Muscle of arm (tissue), 14 donors: Measurements from ENCODE around the gene BPIFA1. TPM values are rescaled to one million over a fixed set of nuclear protein-coding genes. Genes with fewer than 3 reads are reported as not detected.

Experiments
- DNase-seq: peaks from one replicate; pipeline ENCODE4 v3.0.0-alpha.2; 2013
- long read RNA-seq, 11 donors: transcript quantifications; one replicate each; lab custom pipeline, GENCODE V29; 2026
- polyA plus RNA-seq, 12 donors: library from polyadenylated mRNA; unstranded; fragments of 120-200 nt; gene quantifications; one replicate each; pipeline ENCODE4 v1.2.1, GENCODE V29; 2013; ENCODE audit not compliant: insufficient read length in 12 of 12

The BPIFA1 gene
- polyA plus RNA-seq: not detected
- long read RNA-seq, donor 1: 0 reads
- long read RNA-seq, donor 2: 0 reads
- long read RNA-seq, donor 3: 0 reads
- long read RNA-seq, donor 4: 0 reads
- long read RNA-seq, donor 5: 0 reads
- long read RNA-seq, donor 6: 0 reads
- long read RNA-seq, donor 7: 0 reads
- long read RNA-seq, donor 8: 0 reads
- long read RNA-seq, donor 9: 0 reads
- long read RNA-seq, donor 10: 0 reads
- long read RNA-seq, donor 11: 0 reads

- no peak for DNase-seq
These were observed at the start of gene BPIFA1 for GRCh38 chr20:33235696-33236095. Gene BPIFA1 (plus strand): TSS chr20:33235996. CDS start chr20:33237712, 1,716 bp downstream.

GRCh38 chr20:33187491-33187890 is 48.3 kb upstream of the BPIFA1 start:
- no peak for DNase-seq

GRCh38 chr20:33188421-33188820 is 47.4 kb upstream of the BPIFA1 start:
- DNase-seq: no peak

GRCh38 chr20:33191484-33191883 is 44.3 kb upstream of the BPIFA1 start:
- no peak for DNase-seq

- no peak for DNase-seq
These were observed 43.8 kb upstream of the BPIFA1 start for GRCh38 chr20:33191955-33192354.

GRCh38 chr20:33192912-33193501 is 42.8 kb upstream of the BPIFA1 start:
- no peak for DNase-seq

- no peak for DNase-seq
These were observed 36.8 kb upstream of the BPIFA1 start for GRCh38 chr20:33199026-33199425.

GRCh38 chr20:33202451-33202850 is 33.3 kb upstream of the BPIFA1 start:
- DNase-seq: no peak

GRCh38 chr20:33203444-33203843 is 32.4 kb upstream of the BPIFA1 start:
- DNase-seq: no peak

GRCh38 chr20:33209789-33210188 is 26.0 kb upstream of the BPIFA1 start:
- peak; percentile 80 for DNase-seq

- DNase-seq: no peak
These were observed 25.4 kb upstream of the BPIFA1 start for GRCh38 chr20:33210371-33210770.

- no peak for DNase-seq
These were observed 23.9 kb upstream of the BPIFA1 start for GRCh38 chr20:33211817-33212424.

GRCh38 chr20:33217052-33217451 is 18.7 kb upstream of the BPIFA1 start, which contains the start of gene BPIFA3:
Gene BPIFA3 (plus strand): TSS chr20:33217352. CDS start chr20:33217537, 185 bp downstream.
- no peak for DNase-seq

GRCh38 chr20:33224399-33224798 is 11.4 kb upstream of the BPIFA1 start:
- DNase-seq: no peak

- no peak for DNase-seq
These were observed 6.0 kb upstream of the BPIFA1 start for GRCh38 chr20:33229843-33230242.

GRCh38 chr20:33231237-33231636 is 4.6 kb upstream of the BPIFA1 start:
- no peak for DNase-seq

- no peak for DNase-seq
These were observed 3.2 kb upstream of the BPIFA1 start for GRCh38 chr20:33232486-33233072.

GRCh38 chr20:33233129-33233774 is 2.5 kb upstream of the BPIFA1 start:
- no peak for DNase-seq

- no peak for DNase-seq
These were observed 1.7 kb upstream of the BPIFA1 start for GRCh38 chr20:33234050-33234449.

- no peak for DNase-seq
These were observed 555 bp downstream of the BPIFA1 start for GRCh38 chr20:33236351-33236750.

- DNase-seq: no peak
These were observed 2.2 kb downstream of the BPIFA1 start for GRCh38 chr20:33237989-33238388.

GRCh38 chr20:33239418-33239817 is 3.6 kb downstream of the BPIFA1 start:
- no peak for DNase-seq
